GM18870 (cell line): ENCODE measurements around the gene RPL15.

Experiments
- ATAC-seq: cut with Tn5 transposase; IDR thresholded peaks from one replicate; pipeline ENCODE4 v1.9.1; 2021; ENCODE audit warnings: moderate library complexity; ENCODE audit not compliant: unreplicated experiment

The RPL15 gene

GRCh38 chr3:23960649-23961048 is 43.7 kb downstream of the RPL15 start:
- ATAC-seq = no peak

- no peak for ATAC-seq
These were observed 44.1 kb downstream of the RPL15 start for GRCh38 chr3:23961066-23961465.

GRCh38 chr3:23961913-23962312 is 45.0 kb downstream of the RPL15 start:
- no peak for ATAC-seq

- ATAC-seq = no peak
These were observed 47.8 kb downstream of the RPL15 start for GRCh38 chr3:23964537-23965235.

GRCh38 chr3:23966328-23966727 is 49.4 kb downstream of the RPL15 start:
- no peak for ATAC-seq

GRCh38 chr3:23968463-23969184 is 51.7 kb downstream of the RPL15 start:
- ATAC-seq = no peak

GRCh38 chr3:23969393-23969792 is 52.5 kb downstream of the RPL15 start:
- ATAC-seq = no peak
